Measurements from ENCODE around the gene LEFTY1. TPM values are rescaled to one million over a fixed set of nuclear protein-coding genes. Genes with fewer than 3 reads are reported as not detected.
"Not testable (repeated sequence)": the region's sequence is repeated elsewhere in the genome, so short reads cannot be mapped to it uniquely, and the experiment has no call there.

The LEFTY1 gene
- total RNA-seq, result 1 to 10 TPM in 1 of 4 donors, not detected in 3; 1.0 TPM

- Histone ChIP-seq H3K36me3 (no peaks in the 10 kb centered on the region), H3K9me3 (no peaks in the 10 kb centered on the region), H3K4me3 (replicated peaks in 1 of 3) (no peak within 1 kb of the TSS), H3K27me3 (no peaks in the 10 kb centered on the region), H3K4me1 (no peaks in the 10 kb centered on the region), H3K27ac (no peak within 1 kb of the TSS)
- intact Hi-C loops (cut with DNase I), result loop anchor here (10.0 kb wide), 1 partner anchor 74 kb away; the partner anchor contains the start of gene EPHX1
- DNase-seq, result no peak
- TF ChIP-seq CTCF (IDR thresholded peaks at IDR 0.05) (no peak), POLR2A (IDR thresholded peaks at IDR 0.05) (no peak)
- WGBS, 2 donors, result 83 to 91% methylated on average over 5 to 7 of the region's 11 CpGs
These were observed at the start of gene LEFTY1 for GRCh38 chr1:225888898-225889601. LEFTY1 (minus strand) TSS chr1:225889146; CDS start chr1:225889066, 80 bp downstream.

GRCh38 chr1:225937048-225937968 lies 48.4 kb upstream of the LEFTY1 start:
- no peaks in the 10 kb centered on the region for H3K36me3 ChIP-seq
- TF ChIP-seq CTCF (IDR thresholded peaks at IDR 0.05) (no peak), POLR2A (IDR thresholded peaks at IDR 0.05) (no peak)
- no peak overlapping the region for H3K27ac ChIP-seq
- intact Hi-C loops (cut with DNase I), result no loop called here
- 91 to 93% methylated on average over 10 to 16 of the region's 21 CpGs for WGBS, 2 donors
- H3K4me3 ChIP-seq (replicated peaks in 1 of 3), result no peak overlapping the region
- no peaks in the 10 kb centered on the region for H3K9me3 ChIP-seq
- no peaks in the 10 kb centered on the region for H3K27me3 ChIP-seq
- DNase-seq, result no peak
- peaks cover 0 to 11% of the 10 kb centered on the region in 2 donors for H3K4me1 ChIP-seq

GRCh38 chr1:225936523-225936922 lies 47.6 kb upstream of the LEFTY1 start:
- Histone ChIP-seq H3K27me3 (no peaks in the 10 kb centered on the region), H3K36me3 (no peaks in the 10 kb centered on the region), H3K27ac (no peak overlapping the region), H3K4me1 (peaks cover 0 to 10% of the 10 kb centered on the region in 2 donors), H3K4me3 (replicated peaks in 1 of 3) (no peak overlapping the region), H3K9me3 (no peaks in the 10 kb centered on the region)
- intact Hi-C loops (cut with DNase I), result no loop called here
- WGBS, 2 donors, result 74 to 86% methylated on average over 3 of the region's 3 CpGs
- TF ChIP-seq CTCF (IDR thresholded peaks at IDR 0.05), result no peak
- no peak for TF ChIP-seq POLR2A (IDR thresholded peaks at IDR 0.05)
- no peak for DNase-seq

GRCh38 chr1:225936086-225936485 lies 47.1 kb upstream of the LEFTY1 start:
- H3K27ac ChIP-seq; DNase-seq; H3K36me3 ChIP-seq; H3K9me3 ChIP-seq; H3K27me3 ChIP-seq; H3K4me3 ChIP-seq (replicated peaks in 1 of 3); intact Hi-C loops (cut with DNase I); H3K4me1 ChIP-seq: not testable (repeated sequence)
- 85% methylated on average over 8 of the region's 8 CpGs for WGBS, 2 donors

GRCh38 chr1:225934711-225935110 lies 45.8 kb upstream of the LEFTY1 start:
- WGBS, 2 donors, result 88 to 93% methylated on average over 5 of the region's 5 CpGs
- no peak for TF ChIP-seq POLR2A (IDR thresholded peaks at IDR 0.05)
- TF ChIP-seq CTCF (IDR thresholded peaks at IDR 0.05), result no peak
- intact Hi-C loops (cut with DNase I), result no loop called here
- no peak for DNase-seq
- Histone ChIP-seq H3K4me3 (replicated peaks in 1 of 3) (no peak overlapping the region), H3K27ac (no peak overlapping the region), H3K27me3 (no peaks in the 10 kb centered on the region), H3K4me1 (no peaks in the 10 kb centered on the region), H3K9me3 (no peaks in the 10 kb centered on the region), H3K36me3 (no peaks in the 10 kb centered on the region)

All from thyroid gland (tissue), 4 donors.